NCI-H446 (cell line): ENCODE measurements around the gene LSM14A.

Source experiments
- DNase-seq, 2 experiments: peaks; one replicate each; lab custom pipeline; 2025; lab: John Stamatoyannopoulos, UW

LSM14A gene

DNA sequence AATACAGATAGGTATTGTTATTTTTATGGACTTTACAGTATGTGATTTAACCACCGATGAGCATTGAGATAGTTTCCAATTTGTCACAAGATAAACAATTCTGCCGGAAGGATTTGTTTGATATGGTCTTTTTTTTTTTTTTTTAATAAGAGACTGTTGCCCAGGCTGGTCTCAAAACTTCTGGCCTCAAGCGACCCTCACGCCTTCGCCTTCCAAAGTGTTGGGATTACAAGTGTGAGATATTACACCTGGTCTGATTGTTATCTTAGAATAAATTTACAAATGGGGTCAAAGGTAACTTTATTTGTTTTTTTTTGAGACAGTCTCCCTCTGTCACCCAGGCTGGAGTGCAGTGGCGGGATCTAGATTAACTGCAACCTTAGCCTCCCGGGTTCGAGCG lies 83.2 kb downstream of the LSM14A start:
- DNase-seq = no peak

- DNase-seq = no peak
These were observed 84.7 kb downstream of the LSM14A start for GRCh38 chr19:34256835-34257558.

DNA sequence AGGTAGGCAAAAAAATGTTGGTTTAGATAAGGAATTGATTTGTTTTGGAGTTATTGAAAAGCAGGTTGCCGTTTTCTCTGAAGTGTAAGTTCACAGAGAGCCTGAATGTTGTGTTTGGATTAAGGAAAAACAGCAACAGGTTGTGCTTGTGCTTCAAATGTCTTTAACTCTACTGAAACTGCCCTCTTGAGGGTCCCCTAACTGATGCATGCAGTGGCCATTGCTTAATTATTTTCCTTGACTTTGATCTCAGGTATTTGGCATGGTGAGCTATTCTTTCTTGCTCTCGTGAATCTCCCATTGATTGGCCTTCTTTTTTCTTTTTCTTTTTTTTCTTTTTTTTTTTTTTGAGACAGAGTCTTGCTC lies 85.2 kb downstream of the LSM14A start:
- DNase-seq = no peak

DNA sequence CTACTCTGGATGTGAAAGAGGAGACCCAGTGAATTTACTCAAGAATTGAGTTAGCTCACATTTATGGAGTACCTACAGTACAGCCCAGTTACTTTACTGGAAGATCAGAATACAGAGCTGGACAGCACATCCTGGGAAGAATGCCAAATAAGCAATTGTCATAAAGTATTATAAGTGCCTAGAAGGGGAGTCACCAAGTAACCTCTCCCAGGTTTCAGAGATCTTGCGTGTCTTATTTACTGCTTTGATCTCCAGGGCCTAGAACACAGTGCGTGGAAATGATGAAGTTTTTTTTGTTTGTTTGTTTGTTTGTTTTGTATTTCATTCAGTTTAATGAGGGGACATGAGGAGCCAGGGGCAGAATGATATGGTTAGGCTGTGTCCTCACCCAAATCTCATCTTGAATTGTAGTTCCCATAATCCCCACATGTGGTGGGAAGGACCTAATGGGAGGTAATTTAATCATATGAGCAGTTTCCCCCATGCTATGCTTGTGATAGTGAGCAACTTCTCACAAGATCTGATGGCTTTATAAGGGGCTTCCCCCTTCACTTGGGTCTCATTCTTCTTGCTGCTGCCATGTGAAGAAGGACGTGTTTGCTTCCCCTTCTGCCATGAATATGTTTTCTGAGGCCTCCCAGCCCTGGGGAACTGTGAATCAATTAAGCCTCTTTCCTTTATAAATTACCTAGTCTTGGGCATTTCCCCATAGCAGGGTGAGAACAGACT lies 87.2 kb downstream of the LSM14A start:
- no peak for DNase-seq

DNA sequence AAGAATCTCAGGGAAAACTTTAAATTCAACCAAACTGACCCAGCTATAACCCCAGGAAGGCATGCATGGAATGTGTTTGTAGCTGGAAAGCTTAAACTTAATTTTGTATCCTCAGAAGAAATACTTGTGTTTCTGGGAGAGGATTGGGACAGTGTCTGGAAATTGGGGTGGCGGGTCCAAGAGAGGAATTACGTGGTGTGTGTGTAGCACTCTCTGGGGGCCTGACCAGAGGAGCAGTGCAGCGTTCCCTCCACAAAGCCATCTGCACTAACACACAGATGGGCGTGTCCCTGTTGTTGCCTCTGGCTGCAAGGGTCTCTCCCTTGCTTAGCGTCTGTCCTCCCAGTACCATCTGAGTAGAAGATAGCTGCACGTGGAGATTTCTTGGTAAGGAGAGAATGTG lies 88.5 kb downstream of the LSM14A start:
- DNase-seq = no peak

- DNase-seq = no peak
These were observed 89.2 kb downstream of the LSM14A start for GRCh38 chr19:34261334-34262109.

GRCh38 chr19:34263745-34264237 lies 91.5 kb downstream of the LSM14A start:
- no peak for DNase-seq

- no peak for DNase-seq
These were observed 92.9 kb downstream of the LSM14A start for GRCh38 chr19:34265221-34265650.

GRCh38 chr19:34269081-34269480 lies 96.8 kb downstream of the LSM14A start:
- DNase-seq = no peak

GRCh38 chr19:34269489-34269888 lies 97.2 kb downstream of the LSM14A start:
- DNase-seq = no peak

- no peak for DNase-seq
These were observed 97.8 kb downstream of the LSM14A start for GRCh38 chr19:34269968-34270621.

DNA sequence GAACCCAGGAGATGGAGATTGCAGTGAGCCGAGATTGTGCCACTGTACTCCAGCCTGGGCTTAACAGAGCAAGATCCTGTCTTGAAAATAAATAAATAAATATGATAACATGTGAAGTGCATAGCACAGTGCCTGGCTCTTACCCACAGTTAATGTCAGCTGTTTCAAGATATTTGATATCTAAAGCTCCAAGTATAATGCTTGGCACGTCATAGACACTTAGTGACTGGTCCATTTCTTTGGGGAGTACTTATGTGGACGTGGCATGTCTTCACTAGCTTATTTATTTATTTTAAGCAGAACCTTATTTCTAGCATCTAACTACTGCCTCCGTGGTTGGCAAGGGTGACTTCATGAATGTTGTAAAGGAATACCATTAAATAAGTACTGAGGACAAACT lies 100.8 kb downstream of the LSM14A start:
- no peak for DNase-seq

DNA sequence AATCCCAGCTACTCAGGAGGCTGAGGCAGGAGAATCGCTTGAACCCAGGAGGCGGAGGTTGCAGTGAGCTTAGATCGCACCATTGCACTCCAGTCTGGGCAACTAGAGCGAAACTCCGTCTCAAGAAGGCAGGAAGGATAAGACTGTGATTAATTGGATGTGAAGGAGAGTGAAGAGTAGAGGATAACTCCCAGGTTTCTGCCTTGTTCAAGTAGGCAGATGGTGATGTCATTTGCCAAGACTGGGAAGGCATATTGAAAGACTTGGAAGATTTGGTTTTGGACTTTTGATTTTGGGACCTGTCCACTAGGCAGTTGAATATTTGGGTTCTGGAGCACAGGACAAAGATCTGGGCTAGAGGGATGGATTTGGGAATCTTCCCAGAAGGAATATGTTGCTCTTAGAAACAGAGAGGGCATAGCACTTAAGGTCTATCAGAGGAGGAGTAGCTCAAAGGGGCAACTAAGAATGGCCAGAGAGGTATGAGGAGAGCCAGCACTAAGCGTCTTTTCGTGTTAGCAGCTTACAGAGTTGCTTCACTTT lies 102.1 kb downstream of the LSM14A start:
- no peak for DNase-seq

- DNase-seq = no peak
These were observed 102.7 kb downstream of the LSM14A start for GRCh38 chr19:34274827-34275625.

- DNase-seq = no peak
These were observed 103.4 kb downstream of the LSM14A start for GRCh38 chr19:34275705-34276104.

- DNase-seq = no peak
These were observed 104.3 kb downstream of the LSM14A start for GRCh38 chr19:34276614-34277013.

DNA sequence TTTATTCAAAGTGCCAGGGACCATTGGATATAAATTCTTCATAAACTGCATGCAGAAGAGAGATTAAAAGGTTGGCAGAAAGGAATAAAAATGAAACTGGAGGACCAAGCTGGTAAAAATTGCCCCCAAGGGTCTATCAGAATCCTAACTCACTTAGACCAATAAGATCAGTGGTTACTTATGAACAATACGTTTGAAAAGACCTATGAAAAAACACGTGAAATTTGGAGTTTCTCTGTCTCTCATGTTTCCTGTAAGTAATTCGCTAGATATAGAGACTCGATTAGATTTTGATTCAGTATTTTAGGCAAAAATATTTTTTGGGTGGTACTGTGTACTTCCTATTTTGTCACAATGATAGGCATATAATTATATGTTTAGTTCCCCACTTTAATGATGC lies 104.9 kb downstream of the LSM14A start:
- no peak for DNase-seq

DNA sequence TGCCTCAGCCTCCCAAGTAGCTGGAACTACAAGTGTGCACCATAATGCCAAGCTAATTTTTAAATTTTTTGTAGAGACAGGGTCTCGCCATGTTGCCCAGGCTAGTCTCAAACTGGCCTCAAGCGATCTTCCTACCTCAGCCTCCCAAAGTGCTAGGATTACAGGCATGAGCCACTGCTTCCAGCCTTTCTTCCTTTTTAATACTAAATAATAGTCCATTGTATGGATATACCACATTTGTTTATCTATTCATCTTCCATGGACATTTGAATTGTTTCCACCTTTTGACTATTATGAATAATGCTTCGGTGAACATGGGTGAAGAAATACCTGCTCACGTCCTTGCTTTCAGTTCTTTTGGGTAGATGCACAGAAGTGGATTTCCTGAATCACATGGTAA lies 106.5 kb downstream of the LSM14A start:
- DNase-seq = no peak
